HEK293 (cell line): ENCODE measurements around the gene TBX15.

ENCODE experiments used
- TF ChIP-seq, protein P1 (sequence below): fragments of 450-650 bp; formaldehyde crosslinking; IDR thresholded peaks from 2 replicates; pipeline ENCODE4 v1.5.1; 2016; ENCODE audit warnings: missing biosample characterization, missing genetic modification characterization
- TF ChIP-seq, protein P2 (sequence below): fragments of 450-650 bp; formaldehyde crosslinking; IDR thresholded peaks from 2 replicates; pipeline ENCODE4 v1.5.1; 2016; ENCODE audit warnings: missing biosample characterization, missing genetic modification characterization

DNA sequence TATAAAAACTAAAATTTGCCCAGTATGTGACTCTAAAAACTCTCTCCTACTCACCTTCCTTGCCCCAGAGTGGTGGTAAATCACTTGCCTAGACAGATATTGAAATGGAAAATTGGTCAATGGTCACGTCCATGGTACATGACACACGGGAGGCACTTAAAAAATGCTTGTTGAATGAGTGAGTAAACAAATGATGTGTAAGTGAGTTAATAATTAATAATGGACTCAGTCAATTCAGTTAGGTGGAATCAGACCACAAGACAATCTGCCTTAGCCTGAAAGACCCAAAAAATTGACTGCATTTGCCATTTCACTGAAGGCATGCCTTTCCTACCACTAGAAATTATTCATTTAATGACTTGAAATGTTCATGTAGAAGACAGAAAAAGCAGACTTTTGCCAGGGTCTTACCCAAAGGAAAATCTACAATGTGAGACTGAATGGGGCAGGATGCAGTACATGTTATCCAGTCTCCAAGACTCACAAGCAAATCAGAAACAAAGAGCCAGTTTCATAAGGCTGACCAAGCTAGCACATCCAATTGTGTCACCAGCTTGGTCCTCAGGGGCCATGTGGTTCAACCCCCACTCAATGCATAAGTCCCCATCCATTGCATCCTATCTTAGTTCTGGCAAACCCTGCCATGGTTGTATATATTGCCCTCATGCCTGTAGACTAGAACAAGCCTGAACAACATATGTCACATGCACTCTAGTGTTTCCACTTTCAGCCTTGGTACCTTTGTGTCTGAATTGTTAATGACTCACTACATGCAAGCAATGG is 73.6 kb downstream of the TBX15 start:
- TF ChIP-seq, protein P1, sequence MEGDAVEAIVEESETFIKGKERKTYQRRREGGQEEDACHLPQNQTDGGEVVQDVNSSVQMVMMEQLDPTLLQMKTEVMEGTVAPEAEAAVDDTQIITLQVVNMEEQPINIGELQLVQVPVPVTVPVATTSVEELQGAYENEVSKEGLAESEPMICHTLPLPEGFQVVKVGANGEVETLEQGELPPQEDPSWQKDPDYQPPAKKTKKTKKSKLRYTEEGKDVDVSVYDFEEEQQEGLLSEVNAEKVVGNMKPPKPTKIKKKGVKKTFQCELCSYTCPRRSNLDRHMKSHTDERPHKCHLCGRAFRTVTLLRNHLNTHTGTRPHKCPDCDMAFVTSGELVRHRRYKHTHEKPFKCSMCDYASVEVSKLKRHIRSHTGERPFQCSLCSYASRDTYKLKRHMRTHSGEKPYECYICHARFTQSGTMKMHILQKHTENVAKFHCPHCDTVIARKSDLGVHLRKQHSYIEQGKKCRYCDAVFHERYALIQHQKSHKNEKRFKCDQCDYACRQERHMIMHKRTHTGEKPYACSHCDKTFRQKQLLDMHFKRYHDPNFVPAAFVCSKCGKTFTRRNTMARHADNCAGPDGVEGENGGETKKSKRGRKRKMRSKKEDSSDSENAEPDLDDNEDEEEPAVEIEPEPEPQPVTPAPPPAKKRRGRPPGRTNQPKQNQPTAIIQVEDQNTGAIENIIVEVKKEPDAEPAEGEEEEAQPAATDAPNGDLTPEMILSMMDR (tag by site-specific recombination): no peak
- TF ChIP-seq, protein P2, sequence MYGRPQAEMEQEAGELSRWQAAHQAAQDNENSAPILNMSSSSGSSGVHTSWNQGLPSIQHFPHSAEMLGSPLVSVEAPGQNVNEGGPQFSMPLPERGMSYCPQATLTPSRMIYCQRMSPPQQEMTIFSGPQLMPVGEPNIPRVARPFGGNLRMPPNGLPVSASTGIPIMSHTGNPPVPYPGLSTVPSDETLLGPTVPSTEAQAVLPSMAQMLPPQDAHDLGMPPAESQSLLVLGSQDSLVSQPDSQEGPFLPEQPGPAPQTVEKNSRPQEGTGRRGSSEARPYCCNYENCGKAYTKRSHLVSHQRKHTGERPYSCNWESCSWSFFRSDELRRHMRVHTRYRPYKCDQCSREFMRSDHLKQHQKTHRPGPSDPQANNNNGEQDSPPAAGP (tag by site-specific recombination): no peak
